Endodermal cell (in vitro differentiated cells): ENCODE data around the gene ZNF462. TPM values are rescaled to one million over a fixed set of nuclear protein-coding genes. Genes with fewer than 3 reads are reported as not detected.

ENCODE experiments used
- DNase-seq: peaks from one replicate; pipeline ENCODE4 v3.0.0-alpha.2; 2017
- H3K27ac ChIP-seq: 2 replicates; pipeline ENCODE4 v1.5.1; 2013; ENCODE audit warnings: mild to moderate bottlenecking, low read depth, low read length, moderate library complexity
- H3K27me3 ChIP-seq: 2 replicates; pipeline ENCODE4 v1.6.1; 2013; ENCODE audit warnings: mild to moderate bottlenecking, low read length, moderate library complexity; ENCODE audit not compliant: insufficient read depth, control insufficient read depth, poor library complexity, severe bottlenecking
- H3K36me3 ChIP-seq: 2 replicates; pipeline ENCODE4 v1.7.0; 2013; ENCODE audit warnings: mild to moderate bottlenecking, low read length, moderate library complexity; ENCODE audit not compliant: control insufficient read depth, insufficient read depth
- H3K4me1 ChIP-seq: one replicate; pipeline ENCODE4 v1.7.0; 2013; ENCODE audit warnings: low read length; ENCODE audit not compliant: control insufficient read depth, insufficient read depth
- H3K4me3 ChIP-seq: 2 replicates; pipeline ENCODE4 v1.5.1; 2013; ENCODE audit warnings: mild to moderate bottlenecking, low read length, moderate library complexity
- H3K9ac ChIP-seq: 2 replicates; pipeline ENCODE4 v1.6.1; 2013; ENCODE audit warnings: mild to moderate bottlenecking, low read length, moderate library complexity; ENCODE audit not compliant: poor library complexity, severe bottlenecking; ENCODE audit errors: extremely low read depth
- H3K9me3 ChIP-seq: 2 replicates; pipeline ENCODE4 v1.6.1; 2013; ENCODE audit warnings: mild to moderate bottlenecking, low read length, moderate library complexity; ENCODE audit not compliant: control insufficient read depth
- H3K27ac Mint-ChIP-seq: 2 replicates; pipeline ENCODE4 v1.8.0; 2020; ENCODE audit warnings: mixed read lengths
- H3K27me3 Mint-ChIP-seq: 2 replicates; pipeline ENCODE4 v1.8.0; 2021; ENCODE audit warnings: mild to moderate bottlenecking, mixed read lengths; ENCODE audit not compliant: insufficient read depth
- H3K36me3 Mint-ChIP-seq: 2 replicates; pipeline ENCODE4 v1.8.0; 2020; ENCODE audit warnings: low read depth, mixed read lengths
- H3K4me1 Mint-ChIP-seq: 2 replicates; pipeline ENCODE4 v1.8.0; 2020; ENCODE audit warnings: mixed read lengths
- H3K4me3 Mint-ChIP-seq: 2 replicates; pipeline ENCODE4 v1.8.0; 2020; ENCODE audit warnings: mild to moderate bottlenecking, moderate library complexity, mixed read lengths
- H3K9me3 Mint-ChIP-seq: 2 replicates; pipeline ENCODE4 v1.8.0; 2020; ENCODE audit warnings: mild to moderate bottlenecking, mixed read lengths
- CTCF ChIP-seq: fragments of 200-600 bp; sonication (generic); conservative IDR thresholded peaks from 2 replicates; pipeline ENCODE4 v1.5.0; 2021; ENCODE audit warnings: antibody characterized with exemption, mild to moderate bottlenecking
- whole genome bisulfite sequencing, 2 experiments: methylation state at CpG; one replicate each; pipeline versions ENCODE4 v1.1.5 to v1.1.7; 2013; ENCODE audit warnings: missing lambda C conversion rate in 2 of 2, mixed read lengths in 1 of 2; ENCODE audit not compliant: insufficient coverage in 1 of 2, insufficient read length in 1 of 2; 5-methylcytosine and 5-hydroxymethylcytosine counted together
- total RNA-seq, 2 donors: library from RNA; stranded (reverse); fragmentation: NEBNext Ultra II Directional in 1 of 2; extraction: Animal tissue kit (Norgen Biotek cat#: 25700) in 1 of 2; gene quantifications; 2 replicates in 1 of 2; 3 replicates in 1 of 2; pipeline ENCODE4 v1.2.1, GENCODE V29; 2021

ZNF462 gene
- total RNA-seq, 2 donors from 2014 or later = 68.2 to 88.4 TPM

DNA sequence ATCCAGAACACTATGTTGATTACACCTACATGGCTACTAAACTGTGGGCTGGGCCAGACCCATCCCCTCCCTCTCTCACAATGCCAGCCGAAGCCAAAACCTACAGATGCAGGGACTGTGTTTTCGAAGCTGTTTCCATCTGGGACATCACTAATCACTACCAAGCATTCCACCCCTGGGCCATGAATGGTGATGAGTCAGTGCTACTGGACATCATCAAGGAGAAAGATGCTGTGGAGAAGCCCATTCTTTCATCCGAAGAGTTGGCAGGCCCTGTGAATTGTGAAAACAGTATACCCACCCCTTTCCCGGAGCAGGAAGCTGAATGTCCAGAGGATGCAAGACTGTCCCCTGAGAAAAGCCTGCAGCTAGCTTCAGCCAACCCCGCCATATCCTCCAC lies 65.0 kb downstream of the ZNF462 start:
- no peak overlapping the region for H3K27ac ChIP-seq
- peaks cover 2% of the 10 kb centered on the region for H3K4me1 ChIP-seq
- Mint-ChIP-seq H3K4me3 (no peak overlapping the region), H3K27ac (no peak overlapping the region), H3K27me3 (no peaks in the 10 kb centered on the region), H3K9me3 (no peaks in the 10 kb centered on the region), H3K4me1 (peaks cover 13% of the 10 kb centered on the region), H3K36me3 (peaks cover 96% of the 10 kb centered on the region)
- no peaks in the 10 kb centered on the region for H3K27me3 ChIP-seq
- no peak for DNase-seq
- WGBS, 2 experiments = 84 to 94% methylated on average over 2 to 5 of the region's 5 CpGs
- no peak overlapping the region for H3K4me3 ChIP-seq
- H3K9ac ChIP-seq = no peak overlapping the region
- no peaks in the 10 kb centered on the region for H3K9me3 ChIP-seq
- no peak for TF ChIP-seq CTCF
- peaks cover 97% of the 10 kb centered on the region for H3K36me3 ChIP-seq

DNA sequence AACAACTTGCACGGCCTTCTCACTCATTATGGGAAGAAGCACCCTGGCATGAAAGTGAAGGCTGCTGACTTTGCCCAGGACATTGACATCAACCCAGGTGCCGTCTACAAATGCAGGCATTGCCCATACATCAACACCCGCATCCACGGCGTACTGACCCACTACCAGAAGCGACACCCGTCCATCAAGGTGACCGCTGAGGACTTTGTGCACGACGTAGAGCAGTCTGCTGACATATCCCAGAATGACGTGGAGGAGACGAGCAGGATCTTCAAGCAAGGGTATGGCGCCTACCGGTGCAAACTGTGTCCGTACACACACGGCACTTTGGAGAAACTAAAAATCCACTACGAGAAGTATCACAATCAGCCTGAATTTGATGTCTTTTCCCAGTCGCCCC lies 65.4 kb downstream of the ZNF462 start:
- Histone ChIP-seq H3K27ac (no peak overlapping the region), H3K4me3 (no peak overlapping the region), H3K9me3 (no peaks in the 10 kb centered on the region), H3K4me1 (peaks cover 2% of the 10 kb centered on the region), H3K27me3 (no peaks in the 10 kb centered on the region), H3K9ac (no peak overlapping the region), H3K36me3 (peaks cover 96% of the 10 kb centered on the region)
- H3K27ac Mint-ChIP-seq = no peak overlapping the region
- H3K4me1 Mint-ChIP-seq = peaks cover 13% of the 10 kb centered on the region
- no peak for TF ChIP-seq CTCF
- 95 to 97% methylated on average over 18 of the region's 18 CpGs for WGBS, 2 experiments
- no peak for DNase-seq
- H3K27me3 Mint-ChIP-seq = no peaks in the 10 kb centered on the region
- H3K36me3 Mint-ChIP-seq = peaks cover 95% of the 10 kb centered on the region
- no peak overlapping the region for H3K4me3 Mint-ChIP-seq
- H3K9me3 Mint-ChIP-seq = no peaks in the 10 kb centered on the region

DNA sequence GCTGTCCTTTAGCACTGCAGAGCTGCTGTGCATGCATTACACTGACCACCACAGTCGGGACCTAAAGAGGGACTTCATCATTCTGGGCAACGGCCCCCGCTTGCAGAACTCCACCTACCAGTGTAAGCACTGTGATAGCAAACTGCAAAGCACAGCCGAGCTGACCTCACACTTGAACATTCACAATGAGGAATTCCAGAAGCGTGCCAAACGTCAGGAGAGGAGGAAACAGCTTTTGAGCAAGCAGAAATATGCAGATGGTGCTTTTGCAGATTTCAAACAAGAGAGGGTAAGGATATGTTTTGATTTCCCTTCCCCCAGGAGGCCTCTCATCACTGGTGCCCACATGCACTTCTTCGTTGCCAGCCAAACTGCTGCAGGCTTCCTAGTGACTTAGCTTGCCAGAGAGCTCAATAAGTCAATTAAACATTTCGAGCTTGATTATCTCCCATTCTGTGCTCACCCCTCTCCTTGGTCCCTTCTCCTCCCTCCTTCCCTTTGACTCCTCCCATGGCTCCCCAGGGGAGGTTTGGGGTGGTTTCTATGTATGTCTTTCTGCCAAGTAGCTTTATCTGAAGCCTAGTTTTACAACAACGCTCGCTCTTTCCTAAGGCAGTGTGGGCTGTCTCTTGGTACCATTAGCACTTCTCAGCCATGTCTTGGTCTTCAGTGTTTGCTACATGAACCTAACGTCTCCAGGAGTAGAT lies 66.7 kb downstream of the ZNF462 start:
- DNase-seq = no peak
- no peak overlapping the region for H3K27ac ChIP-seq
- H3K9ac ChIP-seq = no peak overlapping the region
- no peaks in the 10 kb centered on the region for H3K27me3 Mint-ChIP-seq
- 90 to 96% methylated on average over 8 to 11 of the region's 11 CpGs for WGBS, 2 experiments
- H3K4me1 ChIP-seq = peaks cover 2% of the 10 kb centered on the region
- peaks cover 13% of the 10 kb centered on the region for H3K4me1 Mint-ChIP-seq
- H3K27me3 ChIP-seq = no peaks in the 10 kb centered on the region
- peaks cover 86% of the 10 kb centered on the region for H3K36me3 Mint-ChIP-seq
- no peak for TF ChIP-seq CTCF
- no peak overlapping the region for H3K4me3 ChIP-seq
- H3K9me3 ChIP-seq = no peaks in the 10 kb centered on the region
- H3K27ac Mint-ChIP-seq = no peak overlapping the region
- peaks cover 96% of the 10 kb centered on the region for H3K36me3 ChIP-seq
- H3K4me3 Mint-ChIP-seq = no peak overlapping the region
- H3K9me3 Mint-ChIP-seq = no peaks in the 10 kb centered on the region
